Thyroid gland (tissue), 4 donors: ENCODE results near the gene ZNF669.

ENCODE experiments used
- POLR2A ChIP-seq, 2 donors: fragments of 450-650 bp; IDR thresholded peaks; one replicate each; pipeline ENCODE4 v1.6.1; 2017; ENCODE audit warnings: antibody characterized with exemption in 2 of 2, mild to moderate bottlenecking in 2 of 2, moderate library complexity in 1 of 2
- TF ChIP-seq, protein P1 (sequence below), 6 experiments: fragments of 200-600 bp in 3 of 6; fragments of 450-650 bp in 3 of 6; sonication (generic) in 3 of 6; IDR thresholded peaks; one replicate each; pipeline ENCODE4 v1.5.1; 2016 to 2019; ENCODE audit warnings: antibody characterized with exemption in 6 of 6, mild to moderate bottlenecking in 2 of 6, inconsistent platforms in 1 of 6, moderate library complexity in 1 of 6

DNA sequence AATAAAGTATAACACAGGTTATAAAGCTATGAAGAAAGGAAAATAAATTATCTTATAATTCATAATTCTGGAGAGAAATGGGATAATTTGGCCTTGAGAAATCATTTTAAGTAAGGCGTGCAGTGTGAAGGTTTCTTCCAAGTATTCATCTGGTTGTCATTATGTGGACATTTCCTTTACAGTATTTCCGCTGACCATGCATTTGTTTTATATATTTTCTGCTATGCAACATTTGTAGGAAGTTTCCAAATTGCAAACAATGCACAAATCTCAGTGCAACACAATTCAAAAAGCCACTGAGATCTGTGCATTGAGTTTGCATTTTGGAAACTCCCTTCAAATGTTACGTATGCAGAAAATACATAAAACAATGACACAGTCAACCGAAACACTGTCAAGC is 43.4 kb downstream of the ZNF669 start:
- TF ChIP-seq, protein P1, sequence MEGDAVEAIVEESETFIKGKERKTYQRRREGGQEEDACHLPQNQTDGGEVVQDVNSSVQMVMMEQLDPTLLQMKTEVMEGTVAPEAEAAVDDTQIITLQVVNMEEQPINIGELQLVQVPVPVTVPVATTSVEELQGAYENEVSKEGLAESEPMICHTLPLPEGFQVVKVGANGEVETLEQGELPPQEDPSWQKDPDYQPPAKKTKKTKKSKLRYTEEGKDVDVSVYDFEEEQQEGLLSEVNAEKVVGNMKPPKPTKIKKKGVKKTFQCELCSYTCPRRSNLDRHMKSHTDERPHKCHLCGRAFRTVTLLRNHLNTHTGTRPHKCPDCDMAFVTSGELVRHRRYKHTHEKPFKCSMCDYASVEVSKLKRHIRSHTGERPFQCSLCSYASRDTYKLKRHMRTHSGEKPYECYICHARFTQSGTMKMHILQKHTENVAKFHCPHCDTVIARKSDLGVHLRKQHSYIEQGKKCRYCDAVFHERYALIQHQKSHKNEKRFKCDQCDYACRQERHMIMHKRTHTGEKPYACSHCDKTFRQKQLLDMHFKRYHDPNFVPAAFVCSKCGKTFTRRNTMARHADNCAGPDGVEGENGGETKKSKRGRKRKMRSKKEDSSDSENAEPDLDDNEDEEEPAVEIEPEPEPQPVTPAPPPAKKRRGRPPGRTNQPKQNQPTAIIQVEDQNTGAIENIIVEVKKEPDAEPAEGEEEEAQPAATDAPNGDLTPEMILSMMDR (IDR thresholded peaks at IDR 0.05) = no peak
- TF ChIP-seq POLR2A (IDR thresholded peaks at IDR 0.05) = no peak
